Liver (tissue), 3 donors: Measurements from ENCODE around the gene DCDC2C.

Source experiments
- ATF3 ChIP-seq: IDR thresholded peaks from 2 replicates; pipeline ENCODE4 v1.6.1; 2016; ENCODE audit warnings: antibody characterized with exemption
- CTCF ChIP-seq: fragments of 150-350 bp; IDR thresholded peaks from 2 replicates; pipeline ENCODE4 v1.5.1; 2017; ENCODE audit warnings: improper control_type of control experiment, low read depth, low read length; ENCODE audit not compliant: missing input control
- FOXA2 ChIP-seq: IDR thresholded peaks from 2 replicates; pipeline ENCODE4 v1.6.1; 2016; ENCODE audit warnings: antibody characterized with exemption
- GABPA ChIP-seq, 2 donors: IDR thresholded peaks in 1 of 2; conservative IDR thresholded peaks in 1 of 2; 2 replicates each; pipeline ENCODE4 v1.6.1; 2016; ENCODE audit warnings: antibody characterized with exemption in 2 of 2, mild to moderate bottlenecking in 1 of 2, moderate library complexity in 1 of 2
- MAX ChIP-seq: IDR thresholded peaks from 2 replicates; pipeline ENCODE4 v1.6.1; 2016; ENCODE audit warnings: antibody characterized with exemption
- NR2F2 ChIP-seq: IDR thresholded peaks from 2 replicates; pipeline ENCODE4 v1.6.1; 2016; ENCODE audit warnings: antibody characterized with exemption
- RAD21 ChIP-seq, 2 donors: IDR thresholded peaks; 2 replicates each; pipeline ENCODE4 v1.6.1; 2016; ENCODE audit warnings: antibody characterized with exemption in 2 of 2, mild to moderate bottlenecking in 2 of 2
- REST ChIP-seq: IDR thresholded peaks from 2 replicates; pipeline ENCODE4 v1.6.1; 2016; ENCODE audit warnings: antibody characterized with exemption, mild to moderate bottlenecking
- RXRA ChIP-seq, 2 donors: IDR thresholded peaks; 2 replicates each; pipeline ENCODE4 v1.6.1; 2017 to 2018; ENCODE audit warnings: antibody characterized with exemption in 2 of 2, mild to moderate bottlenecking in 1 of 2
- SP1 ChIP-seq: IDR thresholded peaks from 2 replicates; pipeline ENCODE4 v1.6.1; 2018; ENCODE audit warnings: antibody characterized with exemption, mild to moderate bottlenecking
- TAF1 ChIP-seq: conservative IDR thresholded peaks from 2 replicates; pipeline ENCODE4 v1.6.1; 2016; ENCODE audit warnings: antibody characterized with exemption, mild to moderate bottlenecking
- YY1 ChIP-seq: IDR thresholded peaks from 2 replicates; pipeline ENCODE4 v1.6.1; 2016; ENCODE audit warnings: antibody characterized with exemption, mild to moderate bottlenecking
- TF ChIP-seq, protein P1 (sequence below): IDR thresholded peaks from 2 replicates; pipeline ENCODE4 v1.6.1; 2016; ENCODE audit warnings: antibody characterized with exemption
- donor health status: healthy.
- donor health status: healthy.

DNA sequence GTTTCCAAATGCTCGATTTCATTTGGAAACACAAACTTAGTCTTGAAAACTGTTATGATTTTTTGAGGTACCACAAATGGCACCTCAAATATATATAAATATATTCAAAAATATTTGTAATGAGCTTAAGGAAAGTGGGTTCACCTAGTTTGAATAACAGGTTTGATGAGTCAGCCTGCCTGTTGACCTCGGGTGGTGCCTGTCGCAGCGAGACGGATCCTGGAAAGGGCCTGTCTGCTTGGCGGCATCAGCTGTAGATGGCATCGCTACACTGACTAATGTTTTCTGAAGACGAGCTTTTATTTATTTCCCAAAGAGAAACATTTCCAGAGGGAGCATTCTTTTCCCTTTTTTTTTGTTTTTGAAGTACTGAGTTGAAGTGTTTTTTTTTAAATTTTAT lies 38.5 kb upstream of the DCDC2C start:
- TF ChIP-seq SP1 (no peak), CTCF (no peak), RAD21 (IDR thresholded peaks at IDR 0.05) (no peak), NR2F2 (no peak), MAX (no peak), GABPA (IDR thresholded peaks at IDR 0.05 in 1 of 2, conservative IDR thresholded peaks at IDR 0.05 in 1 of 2) (no peak), ATF3 (no peak), TAF1 (no peak), REST (no peak), RXRA (IDR thresholded peaks at IDR 0.05) (no peak), YY1 (no peak), FOXA2 (no peak)
- TF ChIP-seq, protein P1, sequence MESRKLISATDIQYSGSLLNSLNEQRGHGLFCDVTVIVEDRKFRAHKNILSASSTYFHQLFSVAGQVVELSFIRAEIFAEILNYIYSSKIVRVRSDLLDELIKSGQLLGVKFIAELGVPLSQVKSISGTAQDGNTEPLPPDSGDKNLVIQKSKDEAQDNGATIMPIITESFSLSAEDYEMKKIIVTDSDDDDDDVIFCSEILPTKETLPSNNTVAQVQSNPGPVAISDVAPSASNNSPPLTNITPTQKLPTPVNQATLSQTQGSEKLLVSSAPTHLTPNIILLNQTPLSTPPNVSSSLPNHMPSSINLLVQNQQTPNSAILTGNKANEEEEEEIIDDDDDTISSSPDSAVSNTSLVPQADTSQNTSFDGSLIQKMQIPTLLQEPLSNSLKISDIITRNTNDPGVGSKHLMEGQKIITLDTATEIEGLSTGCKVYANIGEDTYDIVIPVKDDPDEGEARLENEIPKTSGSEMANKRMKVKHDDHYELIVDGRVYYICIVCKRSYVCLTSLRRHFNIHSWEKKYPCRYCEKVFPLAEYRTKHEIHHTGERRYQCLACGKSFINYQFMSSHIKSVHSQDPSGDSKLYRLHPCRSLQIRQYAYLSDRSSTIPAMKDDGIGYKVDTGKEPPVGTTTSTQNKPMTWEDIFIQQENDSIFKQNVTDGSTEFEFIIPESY: no peak
